HL-60 (cell line): ENCODE results near the gene MAGOH.

ENCODE experiments used
- DNase-seq, 2 experiments: peaks; one replicate each; pipeline ENCODE4 v3.0.0-alpha.2; 2010 to 2020; ENCODE audit warnings: low read depth in 1 of 2, low spot score in 1 of 2
- H3K27ac ChIP-seq: fragments of 250-450 bp; sonication (Bioruptor Pico); replicated peaks from 2 replicates; pipeline ENCODE4 v1.5.1; 2020; ENCODE audit warnings: mild to moderate bottlenecking, moderate library complexity
- H3K27me3 ChIP-seq: fragments of 250-450 bp; sonication (Bioruptor Pico); 2 replicates; pipeline ENCODE4 v1.5.1; 2021; ENCODE audit warnings: mild to moderate bottlenecking, moderate library complexity; ENCODE audit not compliant: insufficient read depth, poor library complexity, severe bottlenecking
- H3K4me3 ChIP-seq: replicated peaks from 2 replicates; pipeline ENCODE4 v1.5.1; 2011; ENCODE audit warnings: mild to moderate bottlenecking, control low read depth, low read length; ENCODE audit not compliant: insufficient read depth
- GABPA ChIP-seq: IDR thresholded peaks from 2 replicates; pipeline ENCODE4 v1.6.1; 2012; ENCODE audit warnings: low read depth
- POLR2AphosphoS5 ChIP-seq: IDR thresholded peaks from 2 replicates; pipeline ENCODE4 v1.6.1; 2012; ENCODE audit warnings: low read depth
- SPI1 ChIP-seq: IDR thresholded peaks from 2 replicates; pipeline ENCODE4 v1.6.1; 2012; ENCODE audit warnings: low read depth, mild to moderate bottlenecking, borderline replicate concordance
- TF ChIP-seq, protein P1 (sequence below): IDR thresholded peaks from one replicate; pipeline ENCODE4 v1.5.1; 2011; ENCODE audit warnings: low read length, control low read depth, inconsistent platforms; ENCODE audit not compliant: insufficient read depth
- TF ChIP-seq, protein P2 (sequence below): IDR thresholded peaks from 2 replicates; pipeline ENCODE4 v1.6.1; 2012; ENCODE audit warnings: low read depth; ENCODE audit not compliant: insufficient replicate concordance

MAGOH gene

DNA sequence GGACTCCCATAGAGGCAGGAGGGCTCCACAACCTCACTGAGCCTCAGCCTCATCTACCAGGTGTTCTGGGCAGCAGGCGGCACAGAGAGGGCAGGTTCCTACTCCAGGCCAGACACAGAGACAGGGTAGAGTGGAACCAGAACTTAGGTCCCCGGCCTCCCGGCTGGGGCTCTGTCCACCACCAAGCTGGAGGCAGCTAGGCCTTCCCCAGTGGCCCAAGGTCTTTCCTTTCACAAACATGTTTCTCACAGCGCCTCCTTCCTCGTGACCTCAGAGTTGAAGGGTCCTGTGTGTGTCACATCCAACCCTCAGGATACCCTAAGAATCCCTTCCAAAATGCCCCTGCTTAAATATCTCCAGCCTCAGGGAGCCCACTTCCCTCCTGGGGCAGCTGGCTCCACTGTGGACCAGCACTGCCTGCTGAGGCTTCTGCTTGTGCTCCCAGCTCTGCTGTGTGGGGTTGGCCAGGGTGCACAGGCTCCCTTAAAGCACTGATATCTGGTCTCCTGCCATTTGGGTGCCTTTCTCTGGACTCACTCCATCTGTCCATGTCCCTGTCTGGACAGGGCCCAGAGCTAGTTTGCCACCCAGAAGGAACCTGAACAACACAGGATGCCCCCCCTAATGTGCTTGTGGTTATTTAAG is 33.2 kb upstream of the MAGOH start:
- no peaks in the 10 kb centered on the region for H3K27me3 ChIP-seq
- H3K27ac ChIP-seq, result no peak overlapping the region
- no peak overlapping the region for H3K4me3 ChIP-seq
- TF ChIP-seq, protein P1, sequence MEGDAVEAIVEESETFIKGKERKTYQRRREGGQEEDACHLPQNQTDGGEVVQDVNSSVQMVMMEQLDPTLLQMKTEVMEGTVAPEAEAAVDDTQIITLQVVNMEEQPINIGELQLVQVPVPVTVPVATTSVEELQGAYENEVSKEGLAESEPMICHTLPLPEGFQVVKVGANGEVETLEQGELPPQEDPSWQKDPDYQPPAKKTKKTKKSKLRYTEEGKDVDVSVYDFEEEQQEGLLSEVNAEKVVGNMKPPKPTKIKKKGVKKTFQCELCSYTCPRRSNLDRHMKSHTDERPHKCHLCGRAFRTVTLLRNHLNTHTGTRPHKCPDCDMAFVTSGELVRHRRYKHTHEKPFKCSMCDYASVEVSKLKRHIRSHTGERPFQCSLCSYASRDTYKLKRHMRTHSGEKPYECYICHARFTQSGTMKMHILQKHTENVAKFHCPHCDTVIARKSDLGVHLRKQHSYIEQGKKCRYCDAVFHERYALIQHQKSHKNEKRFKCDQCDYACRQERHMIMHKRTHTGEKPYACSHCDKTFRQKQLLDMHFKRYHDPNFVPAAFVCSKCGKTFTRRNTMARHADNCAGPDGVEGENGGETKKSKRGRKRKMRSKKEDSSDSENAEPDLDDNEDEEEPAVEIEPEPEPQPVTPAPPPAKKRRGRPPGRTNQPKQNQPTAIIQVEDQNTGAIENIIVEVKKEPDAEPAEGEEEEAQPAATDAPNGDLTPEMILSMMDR, result no peak
- TF ChIP-seq, protein P2, sequence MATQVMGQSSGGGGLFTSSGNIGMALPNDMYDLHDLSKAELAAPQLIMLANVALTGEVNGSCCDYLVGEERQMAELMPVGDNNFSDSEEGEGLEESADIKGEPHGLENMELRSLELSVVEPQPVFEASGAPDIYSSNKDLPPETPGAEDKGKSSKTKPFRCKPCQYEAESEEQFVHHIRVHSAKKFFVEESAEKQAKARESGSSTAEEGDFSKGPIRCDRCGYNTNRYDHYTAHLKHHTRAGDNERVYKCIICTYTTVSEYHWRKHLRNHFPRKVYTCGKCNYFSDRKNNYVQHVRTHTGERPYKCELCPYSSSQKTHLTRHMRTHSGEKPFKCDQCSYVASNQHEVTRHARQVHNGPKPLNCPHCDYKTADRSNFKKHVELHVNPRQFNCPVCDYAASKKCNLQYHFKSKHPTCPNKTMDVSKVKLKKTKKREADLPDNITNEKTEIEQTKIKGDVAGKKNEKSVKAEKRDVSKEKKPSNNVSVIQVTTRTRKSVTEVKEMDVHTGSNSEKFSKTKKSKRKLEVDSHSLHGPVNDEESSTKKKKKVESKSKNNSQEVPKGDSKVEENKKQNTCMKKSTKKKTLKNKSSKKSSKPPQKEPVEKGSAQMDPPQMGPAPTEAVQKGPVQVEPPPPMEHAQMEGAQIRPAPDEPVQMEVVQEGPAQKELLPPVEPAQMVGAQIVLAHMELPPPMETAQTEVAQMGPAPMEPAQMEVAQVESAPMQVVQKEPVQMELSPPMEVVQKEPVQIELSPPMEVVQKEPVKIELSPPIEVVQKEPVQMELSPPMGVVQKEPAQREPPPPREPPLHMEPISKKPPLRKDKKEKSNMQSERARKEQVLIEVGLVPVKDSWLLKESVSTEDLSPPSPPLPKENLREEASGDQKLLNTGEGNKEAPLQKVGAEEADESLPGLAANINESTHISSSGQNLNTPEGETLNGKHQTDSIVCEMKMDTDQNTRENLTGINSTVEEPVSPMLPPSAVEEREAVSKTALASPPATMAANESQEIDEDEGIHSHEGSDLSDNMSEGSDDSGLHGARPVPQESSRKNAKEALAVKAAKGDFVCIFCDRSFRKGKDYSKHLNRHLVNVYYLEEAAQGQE, result no peak
- TF ChIP-seq SPI1 (no peak), POLR2AphosphoS5 (no peak), GABPA (no peak)
- DNase-seq, result no peak

DNA sequence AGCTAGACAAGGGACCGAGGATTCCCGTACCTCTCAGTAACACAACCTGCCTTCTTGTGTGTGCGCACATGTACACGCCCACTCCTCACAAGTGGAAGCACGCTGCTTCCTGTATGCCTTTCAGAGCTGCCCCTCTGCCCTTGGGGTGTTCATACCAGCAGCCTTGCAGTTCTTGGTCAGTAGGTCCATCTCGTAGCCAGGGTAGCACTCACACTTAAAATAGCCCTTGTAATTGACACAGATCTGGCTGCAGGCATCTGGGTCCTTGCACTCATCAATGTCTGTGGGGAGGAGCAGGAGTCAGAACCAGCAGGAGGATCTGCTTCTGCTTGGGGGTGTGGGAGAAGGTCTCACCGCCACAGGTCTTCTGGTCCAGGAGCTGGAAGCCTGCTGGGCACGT is 32.6 kb upstream of the MAGOH start:
- Histone ChIP-seq H3K27me3 (no peaks in the 10 kb centered on the region), H3K27ac (no peak overlapping the region), H3K4me3 (no peak overlapping the region)
- DNase-seq, result no peak
- TF ChIP-seq GABPA, result no peak
- TF ChIP-seq POLR2AphosphoS5, result no peak
- TF ChIP-seq, protein P1, result no peak
- TF ChIP-seq SPI1, result no peak
- TF ChIP-seq, protein P2, result no peak

DNA sequence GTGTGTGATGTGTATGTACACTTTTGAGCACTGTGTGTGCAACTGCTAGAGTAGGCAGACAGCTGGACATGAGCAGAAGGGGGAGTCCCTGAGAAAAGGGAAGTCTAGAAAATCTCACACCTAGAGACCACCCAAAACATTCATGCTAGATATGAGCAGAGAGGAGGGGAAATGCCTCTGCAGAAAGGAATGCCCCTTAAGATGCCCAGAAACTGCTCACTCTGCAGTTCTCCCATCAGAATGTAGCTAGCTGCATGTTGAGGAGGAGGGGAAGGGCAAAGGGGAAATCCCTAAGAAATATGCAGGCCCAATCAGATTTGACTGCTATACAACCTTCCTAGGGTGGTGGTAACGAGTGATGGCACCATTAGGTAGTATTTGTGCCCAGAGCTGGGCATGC is 31.8 kb upstream of the MAGOH start:
- no peak for TF ChIP-seq SPI1
- TF ChIP-seq, protein P1, result no peak
- TF ChIP-seq, protein P2, result no peak
- TF ChIP-seq POLR2AphosphoS5, result no peak
- no peak for TF ChIP-seq GABPA
- DNase-seq, result no peak
- Histone ChIP-seq H3K27me3 (no peaks in the 10 kb centered on the region), H3K27ac (no peak overlapping the region), H3K4me3 (no peak overlapping the region)
